Liver (tissue), 9 donors: ENCODE measurements around the gene ADAM11. TPM values are rescaled to one million over a fixed set of nuclear protein-coding genes. Genes with fewer than 3 reads are reported as not detected.
A peak's percentile ranks its signal among the peaks of the same experiment; 100 is the strongest.

ENCODE experiments used
- DNase-seq: peaks from one replicate; pipeline ENCODE4 v3.0.0-alpha.2; 2017; ENCODE audit warnings: low spot score
- H3K27ac ChIP-seq, 2 donors: one replicate each; pipeline ENCODE4 v1.7.0; 2013; ENCODE audit warnings: inconsistent platforms in 2 of 2, low read length in 2 of 2, control low read depth in 1 of 2, low read depth in 1 of 2, mild to moderate bottlenecking in 1 of 2
- H3K27me3 ChIP-seq, 4 donors: one replicate each; pipeline versions ENCODE4 v1.6.1 to v1.7.0; 2013; ENCODE audit warnings: low read length in 3 of 4, inconsistent platforms in 1 of 4, mild to moderate bottlenecking in 1 of 4, moderate library complexity in 1 of 4; ENCODE audit not compliant: control insufficient read depth in 4 of 4, insufficient read depth in 4 of 4
- H3K36me3 ChIP-seq, 4 donors: one replicate each; pipeline versions ENCODE4 v1.6.1 to v1.7.0; 2013; ENCODE audit warnings: low read length in 3 of 4, mild to moderate bottlenecking in 3 of 4, low read depth in 1 of 4, moderate library complexity in 1 of 4; ENCODE audit not compliant: control insufficient read depth in 4 of 4, insufficient read depth in 3 of 4
- H3K4me1 ChIP-seq, 4 donors: one replicate each; pipeline versions ENCODE4 v1.6.1 to v1.7.0; 2013; ENCODE audit warnings: low read length in 3 of 4, mild to moderate bottlenecking in 3 of 4, moderate library complexity in 1 of 4; ENCODE audit not compliant: control insufficient read depth in 4 of 4, insufficient read depth in 4 of 4
- H3K4me3 ChIP-seq, 3 donors: one replicate each; pipeline versions ENCODE4 v1.6.1 to v1.7.0; 2013; ENCODE audit warnings: low read length in 3 of 3, control low read depth in 1 of 3, low read depth in 1 of 3, mild to moderate bottlenecking in 1 of 3
- H3K9ac ChIP-seq, 2 donors: one replicate each; pipeline ENCODE4 v1.7.0; 2013; ENCODE audit warnings: low read length in 2 of 2, mild to moderate bottlenecking in 2 of 2, moderate library complexity in 2 of 2, control low read depth in 1 of 2, low read depth in 1 of 2
- H3K9me3 ChIP-seq, 4 donors: one replicate each; pipeline versions ENCODE4 v1.6.1 to v1.7.0; 2013; ENCODE audit warnings: low read length in 3 of 4; ENCODE audit not compliant: control insufficient read depth in 4 of 4
- EGR1 ChIP-seq, 2 donors: IDR thresholded peaks; 2 replicates each; pipeline ENCODE4 v1.6.1; 2016 to 2018; ENCODE audit warnings: antibody characterized with exemption in 2 of 2, low read depth in 2 of 2
- FOXA1 ChIP-seq: IDR thresholded peaks from 2 replicates; pipeline ENCODE4 v1.6.1; 2016; ENCODE audit warnings: antibody characterized with exemption
- FOXA2 ChIP-seq: IDR thresholded peaks from 2 replicates; pipeline ENCODE4 v1.6.1; 2016; ENCODE audit warnings: antibody characterized with exemption
- GABPA ChIP-seq, 2 donors: IDR thresholded peaks in 1 of 2; conservative IDR thresholded peaks in 1 of 2; 2 replicates each; pipeline ENCODE4 v1.6.1; 2016; ENCODE audit warnings: antibody characterized with exemption in 2 of 2, mild to moderate bottlenecking in 1 of 2, moderate library complexity in 1 of 2
- HNF4A ChIP-seq, 2 donors: conservative IDR thresholded peaks; 2 replicates each; pipeline ENCODE4 v1.6.1; 2016; ENCODE audit warnings: antibody characterized with exemption in 2 of 2, mild to moderate bottlenecking in 2 of 2
- HNF4G ChIP-seq: IDR thresholded peaks from 2 replicates; pipeline ENCODE4 v1.6.1; 2016; ENCODE audit warnings: antibody characterized with exemption
- JUND ChIP-seq, 2 donors: IDR thresholded peaks; 2 replicates each; pipeline ENCODE4 v1.6.1; 2016; ENCODE audit warnings: antibody characterized with exemption in 2 of 2
- NR2F2 ChIP-seq: IDR thresholded peaks from 2 replicates; pipeline ENCODE4 v1.6.1; 2016; ENCODE audit warnings: antibody characterized with exemption
- RAD21 ChIP-seq, 2 donors: IDR thresholded peaks; 2 replicates each; pipeline ENCODE4 v1.6.1; 2016; ENCODE audit warnings: antibody characterized with exemption in 2 of 2, mild to moderate bottlenecking in 2 of 2
- RXRA ChIP-seq, 2 donors: IDR thresholded peaks; 2 replicates each; pipeline ENCODE4 v1.6.1; 2017 to 2018; ENCODE audit warnings: antibody characterized with exemption in 2 of 2, mild to moderate bottlenecking in 1 of 2
- SP1 ChIP-seq: IDR thresholded peaks from 2 replicates; pipeline ENCODE4 v1.6.1; 2018; ENCODE audit warnings: antibody characterized with exemption, mild to moderate bottlenecking
- TAF1 ChIP-seq: conservative IDR thresholded peaks from 2 replicates; pipeline ENCODE4 v1.6.1; 2016; ENCODE audit warnings: antibody characterized with exemption, mild to moderate bottlenecking
- YY1 ChIP-seq: IDR thresholded peaks from 2 replicates; pipeline ENCODE4 v1.6.1; 2016; ENCODE audit warnings: antibody characterized with exemption, mild to moderate bottlenecking
- WGBS: extraction: QIAGEN DNeasy Blood & Tissue Kit; methylation state at CpG from one replicate; pipeline ENCODE4 v1.1.7; 2013; 5-methylcytosine and 5-hydroxymethylcytosine counted together
- polyA plus RNA-seq, 2 donors: library from polyadenylated mRNA; stranded (reverse) in 1 of 2; unstranded in 1 of 2; fragments of 200-250 nt in 1 of 2; fragments of >200 nt in 1 of 2; fragmentation: Nextera tagmentation in 1 of 2; extraction: Ambion mirVana in 1 of 2; gene quantifications; one replicate each; pipeline versions ENCODE4 v1.2.1 to v1.2.3, GENCODE V29; 2013 to 2015
- total RNA-seq, 2 donors: library from RNA; depleted of rRNA; stranded (reverse); fragments of >200 nt; gene quantifications; one replicate each; pipeline ENCODE4 v1.2.3, GENCODE V29; 2014
- TF ChIP-seq, protein P1 (sequence below): IDR thresholded peaks from 2 replicates; pipeline ENCODE4 v1.6.1; 2016; ENCODE audit warnings: antibody characterized with exemption, mild to moderate bottlenecking
- TF ChIP-seq, protein P2 (sequence below): IDR thresholded peaks from 2 replicates; pipeline ENCODE4 v1.6.1; 2016; ENCODE audit warnings: antibody characterized with exemption
- TF ChIP-seq, protein P3 (sequence below): IDR thresholded peaks from 2 replicates; pipeline ENCODE4 v1.6.1; 2016; ENCODE audit warnings: antibody characterized with exemption
- TF ChIP-seq, protein P4 (sequence below): fragments of 150-350 bp; IDR thresholded peaks from 2 replicates; pipeline ENCODE4 v1.5.1; 2017; ENCODE audit warnings: improper control_type of control experiment, low read depth, low read length; ENCODE audit not compliant: missing input control
- TF ChIP-seq, protein P5 (sequence below): IDR thresholded peaks from 2 replicates; pipeline ENCODE4 v1.6.1; 2016; ENCODE audit warnings: antibody characterized with exemption
- donor health status: healthy.
- donor health status: healthy.
- donor health status: healthy.
- donor health status: healthy.
- donor health status: healthy.

Gene ADAM11
- total and polyA plus RNA-seq, 4 donors = 0.06 to 1.1 (median 0.08) TPM; not detected in 1

- H3K27ac ChIP-seq = peak overlapping the region; percentile 10 to 70
- H3K9me3 ChIP-seq = no peaks in the 10 kb centered on the region
- no peaks in the 10 kb centered on the region for H3K27me3 ChIP-seq
- no peak overlapping the region for H3K4me3 ChIP-seq
- no peak for DNase-seq
- WGBS = 53% methylated on average over 2 of the region's 2 CpGs
- no peak overlapping the region for H3K9ac ChIP-seq
- TF ChIP-seq RXRA (IDR thresholded peaks at IDR 0.05) = peak in 1 of 2 donors; percentile 12
- TF ChIP-seq, protein P1, sequence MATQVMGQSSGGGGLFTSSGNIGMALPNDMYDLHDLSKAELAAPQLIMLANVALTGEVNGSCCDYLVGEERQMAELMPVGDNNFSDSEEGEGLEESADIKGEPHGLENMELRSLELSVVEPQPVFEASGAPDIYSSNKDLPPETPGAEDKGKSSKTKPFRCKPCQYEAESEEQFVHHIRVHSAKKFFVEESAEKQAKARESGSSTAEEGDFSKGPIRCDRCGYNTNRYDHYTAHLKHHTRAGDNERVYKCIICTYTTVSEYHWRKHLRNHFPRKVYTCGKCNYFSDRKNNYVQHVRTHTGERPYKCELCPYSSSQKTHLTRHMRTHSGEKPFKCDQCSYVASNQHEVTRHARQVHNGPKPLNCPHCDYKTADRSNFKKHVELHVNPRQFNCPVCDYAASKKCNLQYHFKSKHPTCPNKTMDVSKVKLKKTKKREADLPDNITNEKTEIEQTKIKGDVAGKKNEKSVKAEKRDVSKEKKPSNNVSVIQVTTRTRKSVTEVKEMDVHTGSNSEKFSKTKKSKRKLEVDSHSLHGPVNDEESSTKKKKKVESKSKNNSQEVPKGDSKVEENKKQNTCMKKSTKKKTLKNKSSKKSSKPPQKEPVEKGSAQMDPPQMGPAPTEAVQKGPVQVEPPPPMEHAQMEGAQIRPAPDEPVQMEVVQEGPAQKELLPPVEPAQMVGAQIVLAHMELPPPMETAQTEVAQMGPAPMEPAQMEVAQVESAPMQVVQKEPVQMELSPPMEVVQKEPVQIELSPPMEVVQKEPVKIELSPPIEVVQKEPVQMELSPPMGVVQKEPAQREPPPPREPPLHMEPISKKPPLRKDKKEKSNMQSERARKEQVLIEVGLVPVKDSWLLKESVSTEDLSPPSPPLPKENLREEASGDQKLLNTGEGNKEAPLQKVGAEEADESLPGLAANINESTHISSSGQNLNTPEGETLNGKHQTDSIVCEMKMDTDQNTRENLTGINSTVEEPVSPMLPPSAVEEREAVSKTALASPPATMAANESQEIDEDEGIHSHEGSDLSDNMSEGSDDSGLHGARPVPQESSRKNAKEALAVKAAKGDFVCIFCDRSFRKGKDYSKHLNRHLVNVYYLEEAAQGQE = no peak
- TF ChIP-seq NR2F2 = no peak
- no peak for TF ChIP-seq FOXA2
- TF ChIP-seq HNF4A (conservative IDR thresholded peaks at IDR 0.05) = peak in 1 of 2 donors; percentile 49
- H3K4me1 ChIP-seq = peaks cover 0 to 9% (median 0%) of the 10 kb centered on the region in 4 donors
- H3K36me3 ChIP-seq = no peaks in the 10 kb centered on the region
Measured at GRCh38 chr17:44798356-44798755, 39.6 kb downstream of the ADAM11 start.

DNA sequence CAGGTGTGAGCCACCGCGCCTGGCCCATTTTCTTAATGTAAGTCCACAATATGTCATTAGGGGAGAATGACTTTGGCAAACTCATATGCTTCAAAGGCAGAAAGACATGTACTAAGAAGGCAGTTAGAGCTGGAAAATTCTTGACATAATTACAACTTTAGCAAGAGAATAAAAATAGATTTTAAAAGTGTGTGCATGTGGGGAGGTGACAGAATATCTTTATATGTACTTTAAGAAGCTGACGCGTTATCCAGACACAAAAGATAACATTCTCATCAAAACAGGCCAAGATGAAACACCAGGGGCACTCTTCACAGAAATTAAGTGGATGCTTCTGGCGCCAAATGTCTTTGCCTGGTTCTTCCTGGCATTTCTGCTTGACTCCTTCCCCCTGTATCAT is 43.1 kb downstream of the ADAM11 start:
- no peak overlapping the region for H3K4me3 ChIP-seq
- TF ChIP-seq, protein P1 = no peak
- TF ChIP-seq SP1 (no peak), RAD21 (IDR thresholded peaks at IDR 0.05) (no peak), EGR1 (IDR thresholded peaks at IDR 0.05; ENCODE audit: low read depth in 2 of 2) (no peak), FOXA2 (no peak), GABPA (IDR thresholded peaks at IDR 0.05 in 1 of 2, conservative IDR thresholded peaks at IDR 0.05 in 1 of 2) (no peak), HNF4G (no peak), JUND (IDR thresholded peaks at IDR 0.05) (no peak), NR2F2 (no peak), HNF4A (conservative IDR thresholded peaks at IDR 0.05) (no peak), RXRA (IDR thresholded peaks at IDR 0.05) (no peak), YY1 (no peak), FOXA1 (no peak), TAF1 (no peak)
- TF ChIP-seq, protein P2, sequence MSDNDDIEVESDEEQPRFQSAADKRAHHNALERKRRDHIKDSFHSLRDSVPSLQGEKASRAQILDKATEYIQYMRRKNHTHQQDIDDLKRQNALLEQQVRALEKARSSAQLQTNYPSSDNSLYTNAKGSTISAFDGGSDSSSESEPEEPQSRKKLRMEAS = no peak
- TF ChIP-seq, protein P3, sequence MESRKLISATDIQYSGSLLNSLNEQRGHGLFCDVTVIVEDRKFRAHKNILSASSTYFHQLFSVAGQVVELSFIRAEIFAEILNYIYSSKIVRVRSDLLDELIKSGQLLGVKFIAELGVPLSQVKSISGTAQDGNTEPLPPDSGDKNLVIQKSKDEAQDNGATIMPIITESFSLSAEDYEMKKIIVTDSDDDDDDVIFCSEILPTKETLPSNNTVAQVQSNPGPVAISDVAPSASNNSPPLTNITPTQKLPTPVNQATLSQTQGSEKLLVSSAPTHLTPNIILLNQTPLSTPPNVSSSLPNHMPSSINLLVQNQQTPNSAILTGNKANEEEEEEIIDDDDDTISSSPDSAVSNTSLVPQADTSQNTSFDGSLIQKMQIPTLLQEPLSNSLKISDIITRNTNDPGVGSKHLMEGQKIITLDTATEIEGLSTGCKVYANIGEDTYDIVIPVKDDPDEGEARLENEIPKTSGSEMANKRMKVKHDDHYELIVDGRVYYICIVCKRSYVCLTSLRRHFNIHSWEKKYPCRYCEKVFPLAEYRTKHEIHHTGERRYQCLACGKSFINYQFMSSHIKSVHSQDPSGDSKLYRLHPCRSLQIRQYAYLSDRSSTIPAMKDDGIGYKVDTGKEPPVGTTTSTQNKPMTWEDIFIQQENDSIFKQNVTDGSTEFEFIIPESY = no peak
- TF ChIP-seq, protein P4, sequence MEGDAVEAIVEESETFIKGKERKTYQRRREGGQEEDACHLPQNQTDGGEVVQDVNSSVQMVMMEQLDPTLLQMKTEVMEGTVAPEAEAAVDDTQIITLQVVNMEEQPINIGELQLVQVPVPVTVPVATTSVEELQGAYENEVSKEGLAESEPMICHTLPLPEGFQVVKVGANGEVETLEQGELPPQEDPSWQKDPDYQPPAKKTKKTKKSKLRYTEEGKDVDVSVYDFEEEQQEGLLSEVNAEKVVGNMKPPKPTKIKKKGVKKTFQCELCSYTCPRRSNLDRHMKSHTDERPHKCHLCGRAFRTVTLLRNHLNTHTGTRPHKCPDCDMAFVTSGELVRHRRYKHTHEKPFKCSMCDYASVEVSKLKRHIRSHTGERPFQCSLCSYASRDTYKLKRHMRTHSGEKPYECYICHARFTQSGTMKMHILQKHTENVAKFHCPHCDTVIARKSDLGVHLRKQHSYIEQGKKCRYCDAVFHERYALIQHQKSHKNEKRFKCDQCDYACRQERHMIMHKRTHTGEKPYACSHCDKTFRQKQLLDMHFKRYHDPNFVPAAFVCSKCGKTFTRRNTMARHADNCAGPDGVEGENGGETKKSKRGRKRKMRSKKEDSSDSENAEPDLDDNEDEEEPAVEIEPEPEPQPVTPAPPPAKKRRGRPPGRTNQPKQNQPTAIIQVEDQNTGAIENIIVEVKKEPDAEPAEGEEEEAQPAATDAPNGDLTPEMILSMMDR = no peak
- TF ChIP-seq, protein P5, sequence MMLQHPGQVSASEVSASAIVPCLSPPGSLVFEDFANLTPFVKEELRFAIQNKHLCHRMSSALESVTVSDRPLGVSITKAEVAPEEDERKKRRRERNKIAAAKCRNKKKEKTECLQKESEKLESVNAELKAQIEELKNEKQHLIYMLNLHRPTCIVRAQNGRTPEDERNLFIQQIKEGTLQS = no peak
- peaks cover 0 to 9% (median 0%) of the 10 kb centered on the region in 4 donors for H3K4me1 ChIP-seq
- no peak overlapping the region for H3K9ac ChIP-seq
- DNase-seq = no peak
- H3K27ac ChIP-seq = no peak overlapping the region
- no peaks in the 10 kb centered on the region for H3K36me3 ChIP-seq
- WGBS = 97% methylated on average over 5 of the region's 5 CpGs
- H3K9me3 ChIP-seq = no peaks in the 10 kb centered on the region
- H3K27me3 ChIP-seq = no peaks in the 10 kb centered on the region
